Measurements from ENCODE around the gene CFAP77. TPM values are rescaled to one million over a fixed set of nuclear protein-coding genes. Genes with fewer than 3 reads are reported as not detected.
A peak's percentile ranks its signal among the peaks of the same experiment; 100 is the strongest.

Gene CFAP77
- total and polyA plus RNA-seq, 7 experiments from 2014 or later = not detected

- peaks cover 0 to 12% (median 6%) of the 10 kb centered on the region in 5 donors for H3K27me3 Mint-ChIP-seq
- intact Hi-C loops (cut with micrococcal nuclease) = no loop called here
- no peak overlapping the region for H3K4me3 Mint-ChIP-seq
- ATAC-seq = no peak
- Histone ChIP-seq H3K4me1 (ENCODE audit: control insufficient read depth in 2 of 2, insufficient read depth in 2 of 2, low read length in 2 of 2) (no peaks in the 10 kb centered on the region), H3K27me3 (ENCODE audit: control insufficient read depth in 2 of 2, insufficient read depth in 2 of 2, low read length in 2 of 2) (no peaks in the 10 kb centered on the region), H3K4me3 (ENCODE audit: low read length) (no peak overlapping the region), H3K27ac (ENCODE audit: low read depth, low read length) (no peak overlapping the region), H3K36me3 (ENCODE audit: control insufficient read depth in 2 of 3, insufficient read depth in 3 of 3, low read length in 3 of 3) (no peaks in the 10 kb centered on the region), H3K9me3 (ENCODE audit: control insufficient read depth in 2 of 3, low read length in 3 of 3) (no peaks in the 10 kb centered on the region)
- H3K9me3 Mint-ChIP-seq = no peaks in the 10 kb centered on the region
- no peak for DNase-seq
- CTCF ChIA-PET = no interaction called here
- H3K36me3 Mint-ChIP-seq = no peaks in the 10 kb centered on the region
- no peaks in the 10 kb centered on the region for H3K4me1 Mint-ChIP-seq
- POLR2A ChIA-PET = no interaction called here
- no peak overlapping the region for H3K27ac Mint-ChIP-seq
These were observed 132.1 kb downstream of the CFAP77 start for GRCh38 chr9:132541870-132542830.

- intact Hi-C loops (cut with micrococcal nuclease) = no loop called here
- CTCF ChIA-PET = no interaction called here
- H3K9me3 Mint-ChIP-seq = no peaks in the 10 kb centered on the region
These were observed 133.2 kb downstream of the CFAP77 start for GRCh38 chr9:132543251-132543650.

GRCh38 chr9:132543960-132544359 is 133.9 kb downstream of the CFAP77 start:
- ChIA-PET POLR2A (no interaction called here), CTCF (no interaction called here)
- Mint-ChIP-seq H3K36me3 (no peaks in the 10 kb centered on the region), H3K27ac (no peak overlapping the region), H3K9me3 (no peaks in the 10 kb centered on the region), H3K4me3 (no peak overlapping the region), H3K4me1 (no peaks in the 10 kb centered on the region), H3K27me3 (peaks cover 4 to 26% (median 14%) of the 10 kb centered on the region in 5 donors)
- Histone ChIP-seq H3K36me3 (ENCODE audit: control insufficient read depth in 2 of 3, insufficient read depth in 3 of 3, low read length in 3 of 3) (no peaks in the 10 kb centered on the region), H3K27me3 (ENCODE audit: control insufficient read depth in 2 of 2, insufficient read depth in 2 of 2, low read length in 2 of 2) (no peaks in the 10 kb centered on the region), H3K9me3 (ENCODE audit: control insufficient read depth in 2 of 3, low read length in 3 of 3) (no peaks in the 10 kb centered on the region), H3K4me3 (ENCODE audit: low read length) (no peak overlapping the region), H3K4me1 (ENCODE audit: control insufficient read depth in 2 of 2, insufficient read depth in 2 of 2, low read length in 2 of 2) (no peaks in the 10 kb centered on the region), H3K27ac (ENCODE audit: low read depth, low read length) (no peak overlapping the region)
- DNase-seq = no peak
- ATAC-seq = no peak
- intact Hi-C loops (cut with micrococcal nuclease) = no loop called here

More at GRCh38 chr9:132543251-132543650, 133.2 kb downstream of the CFAP77 start:
- POLR2A ChIA-PET = no interaction called here
- Histone ChIP-seq H3K27ac (ENCODE audit: low read depth, low read length) (no peak overlapping the region), H3K9me3 (ENCODE audit: control insufficient read depth in 2 of 3, low read length in 3 of 3) (no peaks in the 10 kb centered on the region), H3K4me1 (ENCODE audit: control insufficient read depth in 2 of 2, insufficient read depth in 2 of 2, low read length in 2 of 2) (no peaks in the 10 kb centered on the region), H3K27me3 (ENCODE audit: control insufficient read depth in 2 of 2, insufficient read depth in 2 of 2, low read length in 2 of 2) (no peaks in the 10 kb centered on the region), H3K36me3 (ENCODE audit: control insufficient read depth in 2 of 3, insufficient read depth in 3 of 3, low read length in 3 of 3) (no peaks in the 10 kb centered on the region), H3K4me3 (ENCODE audit: low read length) (no peak overlapping the region)
- no peaks in the 10 kb centered on the region for H3K4me1 Mint-ChIP-seq
- no peak for DNase-seq
- ATAC-seq = no peak
- H3K27me3 Mint-ChIP-seq = peaks cover 4 to 23% (median 12%) of the 10 kb centered on the region in 5 donors
- no peak overlapping the region for H3K27ac Mint-ChIP-seq
- H3K36me3 Mint-ChIP-seq = no peaks in the 10 kb centered on the region
- no peak overlapping the region for H3K4me3 Mint-ChIP-seq

GRCh38 chr9:132545578-132545977 is 135.6 kb downstream of the CFAP77 start:
- no peak overlapping the region for H3K27ac Mint-ChIP-seq
- H3K4me3 ChIP-seq (ENCODE audit: low read length) = no peak overlapping the region
- no peaks in the 10 kb centered on the region for H3K9me3 ChIP-seq (ENCODE audit: control insufficient read depth in 2 of 3, low read length in 3 of 3)
- H3K4me3 Mint-ChIP-seq = no peak overlapping the region
- no peaks in the 10 kb centered on the region for H3K36me3 ChIP-seq (ENCODE audit: control insufficient read depth in 2 of 3, insufficient read depth in 3 of 3, low read length in 3 of 3)
- H3K27me3 ChIP-seq (ENCODE audit: control insufficient read depth in 2 of 2, insufficient read depth in 2 of 2, low read length in 2 of 2) = no peaks in the 10 kb centered on the region
- POLR2A ChIA-PET = no interaction called here
- no peaks in the 10 kb centered on the region for H3K4me1 Mint-ChIP-seq
- CTCF ChIA-PET = no interaction called here
- ATAC-seq = no peak
- DNase-seq = no peak
- H3K27me3 Mint-ChIP-seq = peaks cover 4 to 26% (median 14%) of the 10 kb centered on the region in 5 donors
- H3K27ac ChIP-seq (ENCODE audit: low read depth, low read length) = no peak overlapping the region
- intact Hi-C loops (cut with micrococcal nuclease) = no loop called here
- H3K36me3 Mint-ChIP-seq = no peaks in the 10 kb centered on the region
- no peaks in the 10 kb centered on the region for H3K9me3 Mint-ChIP-seq
- no peaks in the 10 kb centered on the region for H3K4me1 ChIP-seq (ENCODE audit: control insufficient read depth in 2 of 2, insufficient read depth in 2 of 2, low read length in 2 of 2)

- intact Hi-C loops (cut with micrococcal nuclease) = no loop called here
- no peak for DNase-seq
- H3K4me1 ChIP-seq (ENCODE audit: control insufficient read depth in 2 of 2, insufficient read depth in 2 of 2, low read length in 2 of 2) = no peaks in the 10 kb centered on the region
- no peak overlapping the region for H3K4me3 ChIP-seq (ENCODE audit: low read length)
- no peak for ATAC-seq
- ChIA-PET POLR2A (no interaction called here), CTCF (no interaction called here)
- no peak overlapping the region for H3K27ac Mint-ChIP-seq
- H3K9me3 ChIP-seq (ENCODE audit: control insufficient read depth in 2 of 3, low read length in 3 of 3) = no peaks in the 10 kb centered on the region
- H3K4me1 Mint-ChIP-seq = no peaks in the 10 kb centered on the region
- H3K4me3 Mint-ChIP-seq = peak overlapping the region in 1 of 10 donors; percentile 26
- peaks cover 4 to 26% (median 14%) of the 10 kb centered on the region in 5 donors for H3K27me3 Mint-ChIP-seq
- H3K36me3 ChIP-seq (ENCODE audit: control insufficient read depth in 2 of 3, insufficient read depth in 3 of 3, low read length in 3 of 3) = no peaks in the 10 kb centered on the region
- H3K36me3 Mint-ChIP-seq = no peaks in the 10 kb centered on the region
- H3K27me3 ChIP-seq (ENCODE audit: control insufficient read depth in 2 of 2, insufficient read depth in 2 of 2, low read length in 2 of 2) = no peaks in the 10 kb centered on the region
- H3K9me3 Mint-ChIP-seq = peaks cover 0 to 2% (median 0%) of the 10 kb centered on the region in 11 donors
- no peak overlapping the region for H3K27ac ChIP-seq (ENCODE audit: low read depth, low read length)
These were observed 136.4 kb downstream of the CFAP77 start for GRCh38 chr9:132546148-132547051.

- ChIA-PET CTCF (no interaction called here), POLR2A (no interaction called here)
- no peaks in the 10 kb centered on the region for H3K36me3 ChIP-seq (ENCODE audit: control insufficient read depth in 2 of 3, insufficient read depth in 3 of 3, low read length in 3 of 3)
- no peak overlapping the region for H3K27ac ChIP-seq (ENCODE audit: low read depth, low read length)
- H3K4me1 ChIP-seq (ENCODE audit: control insufficient read depth in 2 of 2, insufficient read depth in 2 of 2, low read length in 2 of 2) = no peaks in the 10 kb centered on the region
- DNase-seq = no peak
- no peak overlapping the region for H3K4me3 ChIP-seq (ENCODE audit: low read length)
- Mint-ChIP-seq H3K36me3 (no peaks in the 10 kb centered on the region), H3K9me3 (peaks cover 0 to 2% (median 0%) of the 10 kb centered on the region in 11 donors), H3K4me1 (no peaks in the 10 kb centered on the region), H3K27me3 (peaks cover 4 to 26% (median 14%) of the 10 kb centered on the region in 5 donors), H3K4me3 (no peak overlapping the region), H3K27ac (no peak overlapping the region)
- no peaks in the 10 kb centered on the region for H3K27me3 ChIP-seq (ENCODE audit: control insufficient read depth in 2 of 2, insufficient read depth in 2 of 2, low read length in 2 of 2)
- intact Hi-C loops (cut with micrococcal nuclease) = no loop called here
- no peak for ATAC-seq
- no peaks in the 10 kb centered on the region for H3K9me3 ChIP-seq (ENCODE audit: control insufficient read depth in 2 of 3, low read length in 3 of 3)
These were observed 137.0 kb downstream of the CFAP77 start for GRCh38 chr9:132547052-132547431.

Data from naive thymus-derived CD4-positive, alpha-beta T cell (primary cell).